Astrocyte of the hippocampus (primary cell): ENCODE results near the gene NEMP2.

Experiments
- DNase-seq: peaks from one replicate; pipeline ENCODE4 v3.0.0; 2011; ENCODE audit warnings: low read depth, low spot score

Gene NEMP2

GRCh38 chr2:190534310-190535120, at the start of gene NEMP2:
TSS of gene NEMP2 (minus strand) at chr2:190534722. CDS start at chr2:190534655, 67 bp downstream.
- DNase-seq: peak; percentile 82

DNA sequence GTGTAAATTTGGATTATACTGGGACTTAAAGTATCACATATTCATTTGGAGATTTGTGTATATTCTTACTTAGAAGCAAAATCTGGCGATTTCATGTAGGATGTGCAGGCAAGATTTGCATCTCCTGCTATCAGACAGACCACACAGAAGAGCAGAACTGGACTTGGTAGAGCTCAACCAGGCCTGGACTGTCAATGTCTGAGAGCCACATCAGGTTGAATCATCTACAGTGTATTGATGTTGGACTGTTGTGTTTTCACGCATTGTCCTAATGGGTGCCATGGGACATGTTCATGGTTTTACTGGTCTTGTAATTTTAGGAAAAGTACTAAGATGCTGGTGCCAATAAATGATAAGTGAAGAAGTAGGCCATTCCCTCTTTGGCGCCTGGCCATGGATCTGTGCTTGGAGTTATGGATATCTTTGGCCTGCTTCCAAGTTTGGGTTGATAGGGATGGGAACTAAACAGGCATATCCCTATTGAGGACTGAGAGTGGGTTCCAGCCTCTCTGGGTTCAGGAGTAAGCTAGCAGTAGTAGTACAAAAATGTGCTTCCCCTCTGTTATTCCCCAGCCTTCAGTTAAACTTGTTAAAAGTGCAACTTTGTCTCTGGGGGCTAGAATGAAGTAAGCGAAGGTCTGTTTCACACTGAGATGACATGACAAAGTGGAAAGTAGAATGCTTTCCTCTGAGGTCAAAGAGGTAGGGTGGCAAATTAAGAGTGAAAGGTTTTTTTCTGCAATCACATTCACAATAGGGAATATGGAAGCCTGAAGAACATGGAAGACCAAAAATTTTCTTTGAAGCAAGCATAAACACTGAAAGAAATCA, 49.2 kb upstream of the NEMP2 start:
- DNase-seq: no peak

DNA sequence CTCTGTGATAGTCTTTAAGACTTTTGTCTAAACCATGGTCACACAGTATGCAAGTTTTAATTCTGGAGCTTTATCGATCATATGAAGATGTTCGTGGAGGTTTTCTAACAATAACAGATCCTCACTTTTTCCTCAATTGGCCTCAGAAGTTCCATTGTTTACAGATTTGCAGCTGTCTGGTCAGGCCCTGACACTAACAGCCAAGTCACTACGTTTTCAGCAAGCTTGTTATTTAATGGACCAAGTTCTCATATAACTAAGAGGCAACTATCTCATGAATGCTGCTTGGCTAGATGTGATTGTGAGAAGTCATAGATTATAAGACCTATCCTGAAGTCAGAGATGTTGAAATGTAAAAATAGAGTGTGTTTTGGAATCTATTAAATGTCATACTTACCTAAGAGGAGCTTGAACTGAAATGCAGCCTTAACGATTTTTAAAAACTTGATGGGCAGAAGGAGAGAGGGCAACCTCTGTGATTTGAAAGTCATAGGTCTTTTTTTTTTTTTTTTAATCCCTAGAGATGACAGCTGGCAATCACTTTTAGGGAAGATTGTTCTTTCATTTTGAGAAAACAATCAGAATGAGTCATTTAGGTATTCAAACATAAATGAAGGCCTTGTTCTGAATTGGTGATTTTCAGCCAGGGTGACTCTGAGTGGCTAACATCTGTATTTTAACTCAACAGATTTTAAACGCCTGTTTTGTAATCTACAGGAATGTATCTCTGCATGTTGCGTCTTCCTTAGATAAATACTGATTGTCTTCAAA, 48.4 kb upstream of the NEMP2 start:
- DNase-seq: no peak

- DNase-seq: no peak
These were observed 47.5 kb upstream of the NEMP2 start for GRCh38 chr2:190582019-190582418.

GRCh38 chr2:190579915-190580846, 45.7 kb upstream of the NEMP2 start:
- no peak for DNase-seq

DNA sequence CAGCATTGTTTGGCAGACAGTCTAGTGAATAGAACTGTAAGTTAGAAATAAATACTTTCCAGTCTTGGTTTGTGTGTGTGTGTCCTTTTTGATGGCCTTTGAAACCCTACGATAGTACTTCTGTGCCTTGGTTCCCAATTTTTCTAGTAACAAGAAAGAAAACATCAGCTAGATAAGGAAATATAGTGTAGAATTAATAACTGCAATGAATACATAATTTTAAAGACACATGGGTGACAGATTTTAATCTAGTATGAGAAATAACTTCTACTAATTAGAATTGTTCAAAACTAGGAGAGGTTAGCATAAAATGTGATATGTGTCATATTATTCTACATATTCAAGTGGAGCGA, 44.5 kb upstream of the NEMP2 start:
- DNase-seq: no peak

DNA sequence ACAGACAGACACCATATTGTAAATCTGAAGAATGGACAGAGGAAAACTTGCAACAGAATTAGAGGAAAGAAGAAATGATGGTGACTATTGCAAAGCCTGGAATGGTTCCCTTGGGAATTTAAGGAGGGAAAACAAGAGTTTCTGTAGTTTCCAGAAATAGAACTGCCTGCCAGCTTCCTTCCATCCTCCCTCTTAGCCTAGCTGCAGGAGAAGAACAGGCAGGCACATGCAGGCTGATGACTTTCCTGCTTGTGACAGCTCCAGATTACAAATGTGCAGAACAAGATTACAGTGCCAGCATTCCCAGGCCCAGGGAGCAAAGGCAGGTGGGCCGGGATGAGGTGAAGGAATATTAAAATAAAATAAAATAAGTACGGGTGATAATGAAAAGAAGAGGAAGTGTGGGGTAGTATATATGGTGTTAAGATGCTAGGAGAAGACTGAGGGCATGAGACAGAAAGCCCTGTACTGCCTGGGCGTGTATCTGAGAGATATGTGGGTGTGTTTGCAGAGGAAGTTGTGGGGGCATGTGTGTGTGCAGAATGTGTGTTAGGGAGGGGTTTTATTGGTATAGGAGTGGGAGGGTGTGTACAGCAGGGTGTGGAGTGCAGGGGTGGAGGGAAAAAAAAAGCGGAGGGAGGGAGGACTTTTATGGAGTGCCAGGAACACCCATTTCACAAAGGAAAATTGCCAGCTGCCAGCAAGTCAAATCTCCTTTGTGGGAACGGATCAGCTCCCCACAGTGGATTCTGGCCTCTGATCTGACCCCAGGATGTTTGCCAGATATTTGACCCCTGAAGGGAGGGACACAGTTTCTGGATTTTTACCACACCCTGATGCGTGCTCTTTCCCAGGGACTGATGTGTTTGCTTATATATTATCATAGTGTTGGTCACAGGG, 43.9 kb upstream of the NEMP2 start:
- no peak for DNase-seq

DNA sequence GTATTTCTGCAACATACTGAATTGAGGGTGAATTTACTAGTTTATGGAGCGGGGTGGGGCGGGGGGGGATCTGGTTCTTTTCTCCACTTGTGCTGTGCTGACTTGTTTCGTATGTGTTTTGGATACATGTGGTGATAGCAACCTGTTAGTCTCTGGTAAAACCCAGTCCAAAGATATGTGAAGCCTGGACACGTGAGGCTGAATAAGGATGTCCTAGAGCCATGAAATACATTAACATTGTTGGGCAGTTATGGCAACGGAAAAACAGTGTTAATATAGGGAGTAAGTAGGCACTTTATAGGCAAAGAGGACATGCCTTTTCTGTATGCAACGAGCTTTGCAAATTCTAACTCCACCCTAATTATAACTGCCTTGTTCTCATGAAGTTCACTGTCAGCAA, 42.1 kb upstream of the NEMP2 start:
- no peak for DNase-seq

GRCh38 chr2:190575263-190575662, 40.7 kb upstream of the NEMP2 start:
- no peak for DNase-seq

DNA sequence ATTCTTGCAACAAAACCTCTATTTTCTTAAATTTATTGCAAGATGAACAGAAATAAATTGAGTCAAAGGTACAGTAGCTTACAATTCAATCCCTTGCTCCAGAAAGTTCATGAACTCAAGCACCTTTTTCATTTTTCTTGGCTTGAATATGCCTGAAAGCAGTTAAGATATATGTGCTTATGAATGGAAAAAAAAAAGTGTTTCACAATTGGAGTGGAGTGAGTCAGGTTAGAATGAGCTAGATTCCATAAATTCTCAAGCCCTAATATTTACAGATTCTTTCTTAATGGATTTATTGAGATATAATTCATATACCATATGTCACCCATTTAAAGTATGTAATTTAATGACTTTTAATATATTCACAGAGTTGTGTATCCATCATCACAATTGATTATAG, 39.6 kb upstream of the NEMP2 start:
- no peak for DNase-seq

- DNase-seq: peak; percentile 22
These were observed 37.7 kb upstream of the NEMP2 start for GRCh38 chr2:190572246-190572645.

DNA sequence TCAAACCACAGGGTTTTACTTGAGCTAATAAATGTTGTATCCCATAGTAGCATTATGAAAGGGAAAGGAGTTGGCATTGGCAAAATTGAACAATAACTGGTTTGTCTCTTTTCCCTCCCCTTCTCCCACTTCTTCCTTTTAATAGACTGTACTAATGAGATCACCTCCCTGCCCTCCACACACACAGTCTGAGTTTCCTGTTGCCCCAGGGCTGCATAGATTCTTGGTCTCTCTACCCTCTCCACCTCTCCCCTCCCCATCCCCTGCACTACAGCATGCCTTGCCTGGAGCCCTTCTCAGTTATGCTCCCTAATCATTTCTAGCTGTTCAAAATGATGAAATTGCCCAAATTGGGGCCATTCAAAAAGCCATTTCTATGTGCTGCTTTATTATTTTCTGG, 37.2 kb upstream of the NEMP2 start:
- DNase-seq: no peak

DNA sequence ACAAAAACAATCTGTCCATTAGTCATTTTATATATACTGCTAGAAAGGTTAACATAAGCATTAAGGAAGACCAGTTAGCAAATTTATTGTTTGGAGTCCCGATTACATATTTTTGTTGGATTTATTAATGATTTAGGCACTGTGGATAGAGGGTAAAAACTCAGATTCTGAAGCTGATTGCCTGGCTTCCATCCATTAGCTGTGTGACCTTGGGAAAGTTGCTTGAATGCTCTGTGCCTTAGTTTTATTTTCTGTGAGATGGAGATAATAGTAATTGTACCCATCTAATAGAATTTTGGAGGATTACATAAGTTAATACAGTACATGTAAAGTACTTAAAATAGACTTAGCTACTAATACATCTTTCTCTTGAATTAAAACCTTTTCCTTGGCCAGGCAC, 36.3 kb upstream of the NEMP2 start:
- no peak for DNase-seq

DNA sequence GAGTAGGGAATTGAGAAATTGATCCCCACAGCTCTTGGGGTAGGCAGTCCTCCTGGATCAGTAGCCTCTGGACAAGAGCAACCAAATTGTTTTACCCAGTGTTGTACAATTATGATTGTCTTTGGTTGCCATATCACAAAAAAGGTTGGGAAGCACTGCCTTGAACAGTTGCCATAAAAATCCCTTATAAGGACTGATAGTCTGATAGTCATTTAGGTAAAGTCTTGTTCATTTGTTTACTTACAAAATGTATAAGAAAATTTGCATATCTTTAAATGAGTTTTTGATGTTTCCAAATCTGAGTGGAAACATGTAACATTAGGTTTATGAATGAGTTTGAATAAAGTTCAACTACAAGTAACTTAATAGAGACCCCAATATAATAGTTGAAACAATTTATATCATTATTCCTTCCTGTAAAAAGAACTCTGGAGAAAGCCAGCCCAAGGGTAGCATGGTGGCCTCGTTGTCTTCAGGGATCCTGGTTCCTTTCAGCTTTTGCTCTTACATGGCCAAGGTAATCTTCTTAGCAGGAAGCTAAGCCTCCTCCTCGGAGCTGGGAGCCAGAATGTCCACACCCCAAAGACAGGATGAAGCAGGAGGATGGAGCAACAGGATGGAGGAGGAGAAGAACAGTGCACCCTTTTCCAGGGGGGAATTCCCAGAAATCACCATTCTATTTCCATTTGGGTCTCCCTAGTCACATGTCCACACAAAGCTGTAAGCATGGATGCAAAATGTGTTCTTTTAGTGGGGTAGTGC, 35.7 kb upstream of the NEMP2 start:
- DNase-seq: no peak

DNA sequence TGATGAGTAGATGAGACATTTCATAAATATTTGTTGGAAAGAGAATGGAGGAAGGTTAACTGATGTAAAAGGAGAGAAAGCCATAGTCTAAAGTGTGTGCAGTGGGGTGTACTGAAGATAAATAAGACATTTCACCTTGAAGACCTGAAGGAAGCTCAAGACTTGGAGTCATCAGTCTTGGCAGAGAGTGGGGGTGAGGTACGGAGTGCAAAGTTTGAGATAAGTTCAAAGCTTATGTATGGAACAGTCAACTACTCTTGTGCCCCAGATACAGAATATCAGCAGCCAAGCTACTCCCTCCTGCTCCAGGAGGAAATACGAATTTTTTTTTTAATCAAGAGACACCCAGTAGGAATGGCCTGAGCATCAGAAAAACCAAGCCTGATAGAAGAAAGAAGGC, 30.3 kb upstream of the NEMP2 start:
- no peak for DNase-seq

- DNase-seq: no peak
These were observed 29.1 kb upstream of the NEMP2 start for GRCh38 chr2:190563646-190564045.

DNA sequence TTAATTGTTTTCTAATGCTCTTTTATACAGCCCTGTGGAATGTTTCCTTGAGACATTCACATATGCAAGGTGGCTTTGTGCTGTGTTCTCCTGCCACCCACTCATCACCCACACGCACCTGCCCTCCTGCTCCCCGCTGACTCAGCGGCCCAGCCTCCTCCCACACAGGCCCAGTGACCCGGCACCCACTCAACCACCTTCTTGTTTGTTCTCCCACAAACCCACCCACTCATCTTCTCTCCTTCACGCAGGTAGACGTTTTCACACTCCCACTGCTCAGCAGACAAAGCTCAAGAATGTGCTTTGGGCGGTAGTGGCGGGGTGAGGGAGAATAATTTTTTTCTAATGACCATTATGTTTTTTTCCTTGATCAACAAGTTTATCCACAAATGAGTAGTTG, 28.6 kb upstream of the NEMP2 start:
- no peak for DNase-seq

DNA sequence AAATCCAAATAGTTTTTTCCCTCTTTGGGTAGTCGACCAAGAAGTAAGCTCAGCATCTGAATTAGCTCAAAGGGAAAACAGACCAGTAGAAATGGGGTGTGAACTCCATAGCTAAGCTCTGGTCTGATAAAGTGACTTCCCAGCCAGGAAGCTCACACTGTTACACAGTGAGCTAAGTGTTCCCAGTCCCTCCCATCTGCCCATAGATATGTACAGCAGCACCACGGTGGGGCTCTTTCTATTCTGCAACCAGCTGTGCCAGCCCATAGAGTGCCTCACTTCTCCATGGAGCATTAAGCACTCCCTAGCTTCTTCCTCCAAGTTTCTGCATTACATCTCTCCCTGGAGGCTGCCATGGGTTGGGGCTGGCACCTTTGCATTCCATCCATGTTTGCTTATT, 27.6 kb upstream of the NEMP2 start:
- DNase-seq: no peak

DNA sequence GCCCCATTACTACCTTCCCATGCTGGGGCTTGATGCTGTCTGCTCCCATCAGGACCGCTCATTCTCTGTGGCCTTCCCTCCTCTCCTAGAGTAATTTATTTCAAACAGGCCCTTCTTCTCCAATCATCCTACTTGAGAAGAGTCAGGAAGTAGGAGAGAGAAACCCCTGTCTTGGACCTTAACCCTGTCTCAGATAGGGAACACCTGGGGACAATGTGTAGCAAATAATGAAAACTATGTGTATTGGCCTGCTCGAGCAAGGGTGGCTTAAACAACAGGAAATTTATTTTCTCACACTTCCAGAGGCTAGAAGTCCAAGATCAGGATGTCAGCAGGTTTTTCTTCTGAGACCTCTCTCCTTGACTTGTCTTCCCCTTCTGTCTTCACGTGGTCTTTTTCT, 26.6 kb upstream of the NEMP2 start:
- DNase-seq: no peak
